NCI-H2196 (cell line): ENCODE measurements around the gene NCOR2.
"Not testable (repeated sequence)": the region's sequence is repeated elsewhere in the genome, so short reads cannot be mapped to it uniquely, and the experiment has no call there.

Experiments used
- DNase-seq: peaks from one replicate; lab custom pipeline; 2025; ENCODE audit not compliant: unreplicated experiment; lab: John Stamatoyannopoulos, UW

Gene NCOR2

DNA sequence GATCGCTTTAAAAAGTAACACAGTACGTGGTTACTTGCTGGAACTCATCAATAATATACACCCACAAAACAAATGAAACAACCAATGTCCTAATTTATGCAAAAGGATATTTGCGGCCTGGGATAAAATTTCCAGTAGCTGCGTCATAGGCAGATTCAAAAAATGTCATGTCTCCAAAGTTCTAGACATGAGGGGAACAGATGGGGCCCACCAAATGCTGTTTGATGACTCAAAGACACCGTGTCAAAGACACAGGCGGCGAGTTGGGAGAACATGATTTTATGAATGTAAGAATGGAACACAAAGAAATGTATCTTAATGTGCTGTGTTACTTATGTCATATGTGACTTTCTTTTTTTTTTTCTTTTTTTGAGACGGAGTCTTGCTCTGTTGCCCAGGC is 34.3 kb upstream of the NCOR2 start:
- DNase-seq, result no peak

DNA sequence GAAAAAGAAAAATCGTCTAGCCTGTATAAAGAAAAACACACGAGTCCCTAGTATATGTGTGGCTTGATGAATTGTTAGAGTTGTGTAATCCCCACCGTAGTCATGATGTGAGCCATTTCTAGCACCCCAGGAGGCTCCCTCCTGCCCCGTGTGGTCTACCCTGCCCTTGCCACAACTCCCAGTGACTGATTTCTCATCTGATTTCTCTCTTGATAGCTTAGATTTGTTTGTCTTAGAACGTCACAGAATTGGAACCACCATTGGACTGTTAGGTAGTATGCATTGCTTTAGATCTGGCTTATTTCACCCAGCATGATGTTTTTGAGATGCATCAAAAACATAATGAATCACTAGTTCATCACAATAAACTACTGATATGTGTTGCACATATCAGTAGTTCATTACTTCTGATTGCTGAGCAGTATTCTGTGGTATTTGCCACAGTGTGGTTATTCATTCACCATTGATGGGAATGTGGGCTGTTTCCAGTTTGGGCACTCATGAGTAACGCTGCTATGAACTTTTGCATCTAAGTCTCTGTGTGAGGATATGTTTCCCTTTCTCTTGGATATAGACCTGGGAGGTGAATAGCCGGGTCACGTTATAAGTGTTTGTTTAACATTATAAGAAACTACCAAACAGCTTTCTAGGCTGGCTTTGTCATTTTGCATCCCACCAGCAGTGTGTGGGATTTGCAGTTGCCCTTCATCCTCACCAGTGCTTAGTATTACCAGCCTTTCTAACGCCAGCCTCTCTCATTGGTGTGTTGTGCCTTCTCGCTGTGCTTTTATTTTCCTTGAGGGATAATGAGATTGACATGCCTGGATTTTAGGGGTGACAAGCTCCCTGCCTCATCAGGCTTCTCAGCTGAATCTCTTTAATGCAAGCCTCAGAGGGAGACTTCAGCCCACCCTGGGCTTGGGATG is 31.9 kb upstream of the NCOR2 start:
- DNase-seq, result no peak

DNA sequence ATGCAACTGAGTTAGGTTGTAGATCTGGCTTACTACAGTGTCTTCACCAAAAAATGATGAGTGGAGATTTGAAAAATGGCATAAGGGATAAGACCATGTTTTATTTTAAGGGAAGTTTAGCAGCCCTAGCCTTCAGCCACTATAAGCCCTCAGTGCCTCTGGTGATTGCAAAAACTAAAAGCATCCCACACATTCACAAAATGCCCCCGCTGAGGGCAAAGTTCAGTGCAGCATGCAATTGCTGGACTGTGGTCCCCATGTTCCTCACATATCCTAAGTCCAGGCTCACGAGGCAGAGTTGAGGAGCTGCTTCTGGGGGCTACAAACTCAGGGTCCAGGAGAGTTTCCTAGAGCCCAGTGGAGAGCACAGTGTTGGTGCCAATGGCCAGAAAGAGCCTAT is 29.6 kb upstream of the NCOR2 start:
- DNase-seq, result no peak

DNA sequence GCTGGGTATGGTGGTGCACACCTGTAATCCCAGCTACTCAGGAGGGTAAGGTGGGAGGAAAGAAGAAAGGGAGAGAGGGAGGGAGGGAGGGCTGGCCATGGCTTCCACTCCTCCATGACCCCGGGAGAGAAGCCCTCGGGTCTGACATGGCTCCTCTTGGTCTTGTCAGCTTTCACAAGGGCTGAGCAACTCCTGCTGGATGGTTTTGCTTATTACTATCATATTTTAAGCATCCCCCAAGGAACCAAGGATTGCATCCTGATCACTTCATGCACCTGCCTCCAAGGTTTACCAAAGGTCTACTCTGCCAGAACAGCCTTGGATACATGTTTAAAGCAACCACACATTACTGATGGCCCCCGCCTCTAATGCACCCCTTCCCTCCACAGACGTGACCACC is 28.0 kb upstream of the NCOR2 start:
- DNase-seq, result no peak

DNA sequence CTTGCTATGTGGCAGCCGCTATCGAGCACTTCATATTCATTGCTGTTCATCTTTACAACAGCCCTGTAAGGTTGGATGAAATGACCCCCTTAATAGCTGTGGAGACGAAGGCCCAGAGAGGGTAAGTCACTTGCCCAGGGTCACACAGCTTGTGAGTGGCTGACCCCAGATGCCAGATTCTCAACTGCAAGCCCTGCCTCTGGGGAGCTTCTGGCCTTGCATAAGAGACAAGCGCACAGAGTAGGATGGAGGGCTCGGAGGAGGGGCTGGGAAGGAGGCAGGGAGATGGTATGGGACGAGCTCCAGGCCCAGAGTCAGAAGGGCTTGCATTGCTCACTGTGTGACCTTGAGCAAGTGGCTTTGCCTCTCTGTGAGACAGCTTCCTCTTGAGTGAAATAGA is 27.4 kb upstream of the NCOR2 start:
- DNase-seq, result no peak

DNA sequence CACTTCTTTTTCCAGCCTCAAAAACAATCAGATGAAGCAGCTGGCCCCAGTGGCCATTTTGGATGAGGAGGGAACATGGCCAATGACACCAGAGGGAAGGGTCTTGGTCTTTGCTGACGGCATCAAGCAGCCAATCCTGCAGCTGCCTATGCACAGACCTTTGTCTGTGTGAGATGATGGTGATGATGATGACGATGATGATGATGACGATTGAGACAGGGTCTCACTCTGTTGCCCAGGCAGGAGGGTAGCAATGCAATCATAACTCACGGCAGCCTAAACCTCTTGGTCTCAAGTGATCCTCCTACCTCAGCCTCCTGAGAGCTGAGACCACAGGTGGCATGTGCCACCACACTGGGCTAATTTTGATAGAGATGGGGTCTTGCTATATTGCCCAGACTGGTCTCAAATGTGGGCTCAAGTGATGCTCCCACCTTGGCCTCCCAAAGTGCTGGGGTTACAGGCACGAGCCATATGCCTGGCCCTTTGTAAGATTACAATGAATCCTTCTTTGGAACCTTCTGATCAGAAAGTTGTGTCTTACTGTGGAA is 26.5 kb upstream of the NCOR2 start:
- no peak for DNase-seq

DNA sequence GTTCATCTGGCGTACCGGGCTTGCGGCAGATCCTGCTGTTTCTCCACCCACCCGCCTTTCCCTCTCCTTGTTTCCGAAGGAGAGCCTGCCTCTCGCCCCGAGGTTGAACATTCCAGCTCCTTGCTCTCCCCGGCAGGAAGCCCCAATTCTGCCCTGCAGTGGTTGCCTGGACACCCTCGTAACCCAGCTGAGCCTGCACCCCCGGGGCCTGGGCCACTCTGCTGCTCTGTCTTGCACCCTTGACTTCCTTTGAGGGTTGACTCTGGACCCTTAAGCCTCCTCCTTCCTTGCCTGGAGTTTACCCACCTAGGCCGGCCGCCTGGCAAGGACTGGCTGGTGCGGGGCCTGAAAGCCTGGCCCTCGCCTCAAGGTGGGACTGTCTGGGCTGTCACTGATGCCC is 25.8 kb upstream of the NCOR2 start:
- DNase-seq, result no peak

DNA sequence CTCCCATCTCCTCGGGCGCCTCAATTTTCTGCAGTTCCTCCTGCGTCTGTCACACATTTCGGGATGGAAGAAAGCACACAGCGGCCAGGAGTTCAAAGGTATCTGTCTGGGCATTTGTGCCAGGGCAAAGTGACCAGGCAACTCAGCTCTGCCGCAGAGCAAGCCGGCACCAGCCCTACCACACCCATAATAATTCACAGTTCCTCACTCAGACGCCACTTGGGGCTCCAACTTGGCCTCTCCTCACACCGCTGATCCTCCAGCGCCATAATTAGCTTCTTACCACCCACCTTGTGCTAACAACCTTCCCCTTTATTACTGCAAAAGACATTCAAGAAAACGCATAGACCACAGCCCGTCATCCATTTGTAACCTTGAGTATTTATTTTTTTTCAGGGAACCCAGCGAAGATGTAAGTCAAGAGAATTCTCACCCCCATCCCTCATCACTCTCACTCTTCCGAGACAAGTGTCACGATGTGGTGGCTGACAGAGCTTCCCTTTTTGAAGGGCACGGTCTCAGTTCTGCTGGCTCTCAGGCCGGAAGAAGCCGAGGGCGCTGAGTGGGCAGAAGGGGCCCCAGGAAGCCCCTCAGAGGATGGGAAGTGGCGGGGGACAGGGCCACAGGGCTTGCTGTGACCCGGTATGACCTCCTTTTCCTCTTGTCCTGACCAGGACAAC is 25.2 kb upstream of the NCOR2 start:
- DNase-seq, result no peak

DNA sequence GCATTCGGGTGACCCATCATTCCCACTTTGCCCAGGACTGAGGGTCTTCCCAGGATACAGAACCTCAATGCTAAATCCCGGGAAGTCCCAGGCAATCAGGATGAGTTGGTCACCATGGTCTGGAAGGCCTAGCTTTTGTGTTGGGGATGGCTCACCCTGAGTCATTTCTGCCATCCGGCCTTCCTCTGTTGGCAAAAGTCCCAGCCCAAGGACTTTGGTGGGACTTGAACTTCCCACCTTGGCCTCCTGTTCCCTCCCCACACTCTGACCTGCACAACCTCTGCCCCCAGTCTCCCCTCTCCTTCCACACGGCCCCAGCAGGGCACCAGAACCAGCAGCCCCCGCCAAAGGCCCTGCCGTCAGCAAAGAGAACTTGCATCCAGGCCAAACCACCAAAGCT is 24.6 kb upstream of the NCOR2 start:
- DNase-seq, result no peak

DNA sequence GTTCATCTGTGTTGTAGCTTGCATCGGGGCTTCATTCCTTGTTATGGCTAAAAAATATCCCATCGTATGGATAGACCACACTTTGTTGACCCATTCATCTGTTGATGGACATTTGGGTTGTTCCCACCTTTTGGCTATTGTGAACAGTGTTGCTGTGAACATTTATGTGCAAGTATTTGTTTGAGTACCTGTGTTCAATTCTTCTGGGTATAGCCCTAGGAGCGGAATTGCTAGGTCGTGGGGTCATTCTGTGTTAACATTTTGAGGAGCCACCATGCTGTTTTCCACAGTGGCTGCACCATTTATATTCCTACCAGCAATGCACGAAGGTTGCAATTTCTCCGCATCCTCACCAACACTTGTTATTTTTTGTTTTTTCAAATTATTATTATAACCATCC is 23.0 kb upstream of the NCOR2 start:
- DNase-seq, result no peak

DNA sequence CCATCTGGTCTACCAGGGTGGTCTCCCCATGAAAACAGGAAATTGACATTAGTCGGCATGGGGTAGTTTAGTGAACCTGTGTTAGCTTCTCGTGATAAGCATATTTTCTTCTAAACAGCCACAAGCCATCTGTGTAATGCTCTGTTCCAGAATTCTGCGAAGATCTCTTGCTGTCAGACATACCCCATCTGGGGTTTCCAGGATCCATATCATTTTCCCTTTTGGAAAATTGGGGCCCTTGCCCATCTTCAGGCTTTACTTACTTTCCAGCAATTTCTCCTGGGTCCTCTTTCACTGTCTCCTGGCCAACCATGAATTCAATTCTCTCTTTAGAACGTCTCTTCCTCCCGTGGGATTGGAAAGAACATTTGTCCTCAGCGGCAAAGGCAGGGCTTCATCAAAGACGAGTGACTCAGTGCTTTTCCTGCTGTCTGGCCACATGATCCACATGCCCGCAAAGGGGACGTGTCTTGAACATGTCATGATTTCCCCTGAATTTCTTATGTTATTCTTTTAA is 21.4 kb upstream of the NCOR2 start:
- no peak for DNase-seq

DNA sequence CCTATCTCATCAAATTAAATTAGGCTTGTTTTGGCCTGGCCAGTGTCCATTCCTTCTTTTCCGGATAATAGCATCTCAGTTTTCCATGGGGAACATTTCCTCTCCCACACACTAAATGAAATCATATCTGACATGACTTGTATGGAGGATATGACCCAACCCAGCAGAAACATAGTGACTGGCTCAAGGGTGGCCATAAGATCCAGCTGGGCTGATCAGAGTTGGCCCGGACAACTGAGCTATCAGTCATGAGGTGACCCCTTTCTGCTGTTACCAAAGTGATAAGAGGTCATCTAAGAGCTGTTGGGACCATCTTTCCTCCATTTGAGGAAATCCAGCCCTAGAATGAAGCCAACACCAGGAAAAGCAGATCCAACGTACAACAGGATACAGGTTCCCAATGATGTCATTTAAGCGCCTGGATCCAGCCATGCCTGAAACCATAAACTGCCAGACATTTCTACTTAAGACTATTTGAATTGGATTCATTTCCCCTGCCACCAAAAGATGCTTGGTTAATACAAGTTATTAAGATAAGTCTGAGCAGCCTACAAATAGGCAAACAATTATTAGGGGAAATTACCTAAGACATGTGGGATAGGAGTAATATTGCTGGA is 20.7 kb upstream of the NCOR2 start:
- no peak for DNase-seq

DNA sequence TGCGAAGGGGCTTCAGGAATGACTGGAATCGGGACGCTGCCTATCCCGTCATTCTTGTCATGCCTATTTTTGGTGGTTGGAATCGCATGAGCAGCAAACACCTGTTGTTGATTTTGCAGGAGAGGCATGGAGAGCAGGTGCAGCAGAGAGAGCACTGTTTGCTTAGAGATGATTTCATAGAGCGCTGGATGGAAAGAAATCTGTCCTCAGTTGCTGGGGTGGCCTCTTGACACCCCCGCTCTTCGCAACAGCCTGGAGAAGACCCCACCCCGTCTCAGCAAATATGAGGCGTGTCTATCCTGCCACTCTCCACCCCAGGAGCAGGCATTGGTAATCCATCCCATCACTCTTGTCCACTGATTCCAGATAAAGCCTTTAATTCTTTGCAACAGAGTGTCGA is 19.3 kb upstream of the NCOR2 start:
- DNase-seq, result peak; percentile 78

DNA sequence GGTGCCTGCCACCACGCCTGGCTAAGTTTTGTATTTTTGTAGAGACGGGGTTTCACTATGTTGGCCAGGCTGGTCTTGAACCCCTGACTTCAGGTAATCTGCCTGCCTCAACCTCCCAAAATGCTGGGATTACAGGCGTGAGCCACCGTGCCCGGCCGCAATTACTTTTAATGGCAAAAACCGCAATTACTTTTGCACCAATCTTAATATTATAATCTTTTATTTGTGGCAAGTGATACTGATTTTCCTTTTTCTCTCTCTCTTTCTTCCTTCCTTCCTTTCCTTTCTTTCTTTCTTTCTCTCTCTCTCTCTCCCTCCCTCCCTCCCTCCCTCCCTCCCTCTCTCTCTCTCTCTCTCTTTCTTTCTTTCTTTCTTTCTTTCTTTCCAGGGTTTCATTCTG is 17.1 kb upstream of the NCOR2 start:
- DNase-seq, result not testable (repeated sequence)

DNA sequence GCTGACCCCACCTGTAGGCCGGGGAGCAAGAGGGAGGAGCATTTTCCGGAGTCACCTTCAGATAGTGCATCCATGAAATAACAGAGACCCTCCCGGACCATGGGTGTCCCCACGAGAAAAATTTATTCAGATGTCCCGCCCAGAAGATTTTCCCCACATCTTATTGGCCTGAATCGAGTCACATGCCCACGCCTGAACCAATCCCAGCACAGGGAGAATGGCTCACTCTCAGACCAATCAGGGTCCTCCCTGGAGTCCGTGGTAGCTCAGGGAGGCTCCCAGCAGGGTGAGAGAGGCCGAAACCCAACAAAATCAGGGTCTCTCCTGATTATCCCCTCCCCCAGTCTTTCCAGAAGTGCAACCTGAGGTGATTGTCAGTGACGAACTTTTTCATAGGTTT is 16.4 kb upstream of the NCOR2 start:
- no peak for DNase-seq

DNA sequence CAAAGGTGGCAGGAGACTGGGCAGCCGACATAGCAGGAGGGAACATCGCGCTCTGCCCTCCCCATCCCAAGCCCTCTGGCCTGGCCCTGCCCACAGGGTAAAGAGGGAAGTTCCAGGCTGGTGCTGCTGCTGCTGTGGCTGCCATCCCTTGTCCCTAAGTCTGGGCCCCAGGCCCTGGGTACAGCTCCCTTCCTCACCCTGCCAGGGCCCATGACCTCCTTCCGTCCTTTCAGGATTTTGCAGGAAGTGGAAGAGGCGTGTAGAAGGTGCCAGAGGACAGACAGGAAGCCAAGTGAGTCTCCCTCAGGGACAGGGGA is 14.7 kb upstream of the NCOR2 start:
- no peak for DNase-seq

DNA sequence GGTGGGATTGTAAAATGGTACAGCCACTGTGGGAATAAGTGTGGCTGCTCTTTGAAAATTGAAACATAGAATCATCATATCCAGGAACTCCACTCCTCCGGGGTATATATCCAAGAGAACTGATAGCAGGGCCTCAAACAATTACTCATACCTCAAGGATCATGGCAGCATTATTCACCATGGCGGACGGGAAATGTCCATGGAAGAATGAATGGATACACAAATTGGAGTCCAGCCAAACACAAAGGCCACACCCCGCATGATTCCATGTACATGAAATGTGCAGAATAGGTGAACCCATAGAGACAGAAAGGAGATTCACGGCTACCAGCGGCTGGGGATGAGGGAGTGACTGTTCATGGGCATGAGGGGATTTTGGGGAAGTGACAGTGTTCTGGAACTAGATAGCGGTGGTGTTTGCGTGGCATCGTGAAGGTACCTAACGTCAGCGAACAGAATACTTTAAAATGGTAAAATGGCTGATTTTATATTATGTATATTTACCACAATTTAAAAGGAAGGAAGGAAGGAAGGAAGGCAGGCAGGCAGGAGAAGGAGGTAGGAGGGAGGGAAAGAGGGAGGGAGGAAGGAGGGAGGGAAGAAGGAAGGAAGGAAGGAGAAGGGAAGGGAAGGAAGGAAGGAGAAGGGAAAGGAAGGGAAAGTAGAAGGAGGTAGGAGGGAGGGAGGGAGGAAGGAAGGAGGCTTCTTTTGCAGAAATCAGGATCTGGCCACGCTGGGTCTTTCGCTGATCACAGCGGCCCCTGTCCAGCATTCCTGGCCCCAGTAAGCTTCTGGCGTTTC is 14.1 kb upstream of the NCOR2 start:
- no peak for DNase-seq

DNA sequence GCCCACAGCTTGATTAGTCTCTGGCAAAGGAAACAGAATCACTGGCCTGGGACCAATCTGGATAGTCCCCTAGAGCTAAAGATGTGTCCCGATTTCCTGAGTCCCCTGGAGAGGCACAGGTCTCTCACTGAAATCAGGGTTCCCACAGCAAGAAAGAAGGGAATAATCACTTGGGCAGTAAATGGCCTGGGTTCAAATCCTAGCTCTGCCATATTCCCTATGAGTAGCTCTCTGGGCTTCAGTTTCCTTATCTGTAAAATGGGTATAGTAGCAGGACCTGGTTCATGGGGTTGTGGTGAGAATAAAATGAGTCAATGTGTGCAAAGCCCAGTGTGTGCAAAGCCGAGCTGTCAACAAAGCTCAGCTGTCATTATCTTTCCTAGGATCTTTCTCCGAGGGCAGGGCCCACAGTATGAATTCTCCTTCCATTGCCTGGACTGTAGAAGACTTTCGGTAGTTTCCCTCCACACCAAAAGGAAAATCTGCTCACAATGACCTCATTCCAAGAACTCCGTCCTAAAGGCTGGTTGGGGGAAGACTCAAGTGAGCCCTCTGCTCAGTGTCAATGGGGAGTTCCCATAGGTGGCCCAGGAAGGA is 12.6 kb upstream of the NCOR2 start:
- no peak for DNase-seq

DNA sequence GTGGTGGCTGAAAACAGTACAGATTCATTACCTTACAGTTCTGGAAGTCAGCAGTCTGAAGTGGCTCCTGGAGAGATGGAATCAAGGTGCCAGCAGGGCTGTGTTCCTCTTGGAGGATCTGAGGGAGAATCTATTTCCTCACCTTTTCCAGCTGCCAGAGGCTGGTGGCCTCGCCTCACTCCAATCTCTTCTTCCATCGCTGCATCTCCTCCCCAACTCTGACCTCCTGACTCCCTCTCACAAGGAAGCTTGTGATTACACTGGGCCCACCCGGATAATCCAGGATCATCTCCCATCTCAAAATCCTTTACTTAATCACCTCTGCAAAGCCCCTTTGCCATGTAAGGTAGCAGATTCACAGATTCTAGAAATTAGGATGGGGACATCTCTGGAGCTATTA is 11.4 kb upstream of the NCOR2 start:
- no peak for DNase-seq

DNA sequence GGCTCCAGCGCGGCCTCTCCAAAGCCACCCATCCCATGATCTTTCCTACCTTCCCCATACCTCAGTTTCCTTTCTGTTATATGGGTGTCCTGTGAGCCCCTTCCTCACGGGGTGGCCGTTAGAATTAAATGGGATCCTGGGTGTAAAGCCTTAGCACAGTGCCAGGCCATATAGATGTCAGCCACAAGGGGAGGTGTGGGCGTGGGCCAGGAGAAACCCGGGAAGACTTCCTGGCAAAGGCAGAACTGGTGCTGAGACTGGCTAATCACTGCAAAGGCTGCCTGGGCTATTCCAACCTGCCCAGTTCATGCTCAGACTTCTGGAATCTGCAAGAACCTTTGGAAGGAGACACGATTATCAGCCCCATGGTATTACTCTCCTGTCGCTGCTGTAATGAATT is 11.0 kb upstream of the NCOR2 start:
- DNase-seq, result no peak

DNA sequence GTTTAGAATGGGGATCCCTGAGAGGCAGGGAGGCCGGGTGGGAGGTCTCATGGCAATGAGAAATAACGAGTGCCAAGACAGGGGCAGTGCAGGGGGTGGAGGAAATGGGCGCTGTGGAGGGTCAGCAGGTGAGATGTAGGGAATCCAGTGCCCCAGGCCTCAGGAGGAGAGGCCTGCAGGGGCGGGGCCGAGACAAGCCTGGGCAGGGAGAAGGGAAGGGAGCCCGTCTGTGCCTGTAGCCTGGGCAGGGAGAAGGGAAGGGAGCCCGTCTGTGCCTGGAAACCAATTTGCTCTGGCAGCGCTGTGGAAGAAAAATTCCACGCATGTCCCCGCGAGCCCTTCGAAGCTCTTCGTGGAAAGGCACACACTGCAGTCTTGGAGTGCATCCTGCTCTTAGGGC is 10.6 kb upstream of the NCOR2 start:
- DNase-seq, result no peak
